Ascending aorta (tissue), 2 donors: Measurements from ENCODE around the gene SESN3. TPM values are rescaled to one million over a fixed set of nuclear protein-coding genes. Genes with fewer than 3 reads are reported as not detected.
A peak's percentile ranks its signal among the peaks of the same experiment; 100 is the strongest.
"Not testable (repeated sequence)": the region's sequence is repeated elsewhere in the genome, so short reads cannot be mapped to it uniquely, and the experiment has no call there.

Source experiments
- DNase-seq, 2 donors: peaks; one replicate each; pipeline ENCODE4 v3.0.0-alpha.2; 2019; ENCODE audit warnings: low spot score in 2 of 2
- H3K27ac ChIP-seq, 2 donors: fragments of 200-600 bp; sonication (generic); one replicate each; pipeline ENCODE4 v1.5.1; 2016 to 2017; ENCODE audit warnings: mild to moderate bottlenecking in 1 of 2
- H3K27me3 ChIP-seq: fragments of 200-600 bp; sonication (generic); one replicate; pipeline ENCODE4 v1.5.1; 2017
- H3K36me3 ChIP-seq, 2 donors: fragments of 200-600 bp; sonication (generic); one replicate each; pipeline ENCODE4 v1.5.1; 2016
- H3K4me1 ChIP-seq, 2 donors: fragments of 200-600 bp; sonication (generic); one replicate each; pipeline ENCODE4 v1.5.1; 2016 to 2017; ENCODE audit warnings: mild to moderate bottlenecking in 1 of 2
- H3K4me3 ChIP-seq, 2 donors: fragments of 200-600 bp; sonication (generic); one replicate each; pipeline ENCODE4 v1.5.1; 2016 to 2017; ENCODE audit warnings: mild to moderate bottlenecking in 1 of 2
- H3K9me3 ChIP-seq, 2 donors: fragments of 200-600 bp; sonication (generic); one replicate each; pipeline ENCODE4 v1.5.1; 2016
- intact Hi-C: fragments of 100-400 bp; cut with DNase I; formaldehyde crosslinking; loops from one replicate; pipeline ENCODE4 v1.15.1; 2023
- total RNA-seq: library from RNA; depleted of rRNA; stranded (reverse); fragments of >200 nt; gene quantifications from one replicate; pipeline ENCODE4 v1.1.0, GENCODE V29; 2016
- TF ChIP-seq, protein P1 (sequence below), 3 experiments: fragments of 200-600 bp in 2 of 3; fragments of 450-650 bp in 1 of 3; sonication (generic) in 2 of 3; IDR thresholded peaks; one replicate each; pipeline ENCODE4 v1.5.1; 2016 to 2019; ENCODE audit warnings: antibody characterized with exemption in 3 of 3, mild to moderate bottlenecking in 1 of 3, moderate library complexity in 1 of 3

Gene SESN3
- total RNA-seq, 1 donor from 2014 or later = 15.1 TPM

DNA sequence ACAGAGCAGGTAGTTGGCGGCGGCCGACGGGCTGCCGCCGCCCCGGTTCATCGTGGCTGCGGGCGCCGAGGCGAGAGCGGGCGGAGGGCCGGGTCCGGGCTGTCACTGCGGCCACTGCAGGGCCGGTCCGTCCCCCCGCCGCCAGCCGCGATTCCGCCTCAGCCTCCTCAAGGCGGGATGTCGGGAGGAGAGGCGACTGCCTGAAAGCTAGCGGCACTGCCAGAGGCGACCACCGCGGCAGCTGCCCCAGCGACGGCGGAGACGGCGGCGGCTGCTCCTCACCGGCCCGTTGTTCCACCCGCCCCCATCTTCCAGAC is 234 bp downstream of the SESN3 start:
- H3K36me3 ChIP-seq = no peaks in the 10 kb centered on the region
- peak overlapping the region; percentile 70 to 94 for H3K4me3 ChIP-seq
- peak overlapping the region; percentile 83 to 87 for H3K27ac ChIP-seq
- TF ChIP-seq, protein P1, sequence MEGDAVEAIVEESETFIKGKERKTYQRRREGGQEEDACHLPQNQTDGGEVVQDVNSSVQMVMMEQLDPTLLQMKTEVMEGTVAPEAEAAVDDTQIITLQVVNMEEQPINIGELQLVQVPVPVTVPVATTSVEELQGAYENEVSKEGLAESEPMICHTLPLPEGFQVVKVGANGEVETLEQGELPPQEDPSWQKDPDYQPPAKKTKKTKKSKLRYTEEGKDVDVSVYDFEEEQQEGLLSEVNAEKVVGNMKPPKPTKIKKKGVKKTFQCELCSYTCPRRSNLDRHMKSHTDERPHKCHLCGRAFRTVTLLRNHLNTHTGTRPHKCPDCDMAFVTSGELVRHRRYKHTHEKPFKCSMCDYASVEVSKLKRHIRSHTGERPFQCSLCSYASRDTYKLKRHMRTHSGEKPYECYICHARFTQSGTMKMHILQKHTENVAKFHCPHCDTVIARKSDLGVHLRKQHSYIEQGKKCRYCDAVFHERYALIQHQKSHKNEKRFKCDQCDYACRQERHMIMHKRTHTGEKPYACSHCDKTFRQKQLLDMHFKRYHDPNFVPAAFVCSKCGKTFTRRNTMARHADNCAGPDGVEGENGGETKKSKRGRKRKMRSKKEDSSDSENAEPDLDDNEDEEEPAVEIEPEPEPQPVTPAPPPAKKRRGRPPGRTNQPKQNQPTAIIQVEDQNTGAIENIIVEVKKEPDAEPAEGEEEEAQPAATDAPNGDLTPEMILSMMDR (IDR thresholded peaks at IDR 0.05) = no peak
- H3K9me3 ChIP-seq = no peaks in the 10 kb centered on the region
- peaks cover 0 to 14% of the 10 kb centered on the region in 2 donors for H3K4me1 ChIP-seq
- intact Hi-C loops = loop anchor here (1.0 to 5.0 kb wide), 12 partner anchors 24 to 559 kb away; partner anchors contain the start of genes CWC15, ENDOD1, FAM76B and KDM4D
- no peak for DNase-seq
- no peaks in the 10 kb centered on the region for H3K27me3 ChIP-seq

GRCh38 chr11:95229993-95230809 is 801 bp downstream of the SESN3 start:
- peak in 1 of 2 donors; percentile 63 for DNase-seq
- H3K27me3 ChIP-seq = no peaks in the 10 kb centered on the region
- H3K4me1 ChIP-seq = peaks cover 0 to 14% of the 10 kb centered on the region in 2 donors
- intact Hi-C loops = loop anchor here (2.0 to 5.0 kb wide), 9 partner anchors 79 to 537 kb away; partner anchors contain the start of genes CWC15, ENDOD1, KDM4D and SRSF8
- TF ChIP-seq, protein P1 (IDR thresholded peaks at IDR 0.05) = no peak
- peak overlapping the region; percentile 83 to 87 for H3K27ac ChIP-seq
- no peaks in the 10 kb centered on the region for H3K36me3 ChIP-seq
- H3K4me3 ChIP-seq = peak overlapping the region; percentile 70 to 94
- no peaks in the 10 kb centered on the region for H3K9me3 ChIP-seq

DNA sequence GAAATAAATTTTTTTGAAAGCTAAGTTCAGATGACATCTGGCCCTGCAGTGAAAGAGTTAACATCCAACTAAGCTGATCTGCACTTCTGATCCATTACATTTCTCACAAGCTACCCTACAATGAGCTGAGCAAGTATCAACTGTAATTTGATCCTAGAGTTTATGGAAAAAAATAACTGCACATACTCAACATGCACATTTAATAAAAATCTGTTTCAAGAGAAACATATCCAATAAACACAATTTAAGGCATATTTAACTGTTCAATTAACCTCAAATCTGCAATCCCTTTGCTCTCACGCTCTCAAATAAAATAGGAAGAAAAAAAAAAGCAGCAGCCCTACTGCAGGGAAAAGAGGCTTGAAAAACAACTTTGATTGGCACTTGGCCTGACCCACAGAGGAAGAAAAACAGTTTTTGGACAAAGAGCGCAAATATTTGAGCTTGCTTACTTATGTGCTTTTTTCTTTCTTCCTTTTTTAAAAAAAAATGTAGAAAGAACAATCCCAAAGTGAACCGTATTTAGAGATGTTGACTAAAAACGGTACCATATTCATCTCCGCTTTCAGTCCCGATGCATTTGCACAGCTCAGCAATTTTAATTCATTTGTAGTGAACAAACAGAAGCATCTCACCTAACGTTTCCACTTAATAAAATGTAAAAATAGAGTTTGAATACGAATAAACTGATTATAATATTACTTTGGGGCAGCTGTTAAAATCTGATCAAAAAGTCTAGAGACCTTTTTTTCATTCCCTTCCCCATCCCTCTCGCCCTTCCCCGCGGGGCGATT is 1.6 kb downstream of the SESN3 start:
- H3K4me1 ChIP-seq = peaks cover 0 to 14% of the 10 kb centered on the region in 2 donors
- no peak overlapping the region for H3K27ac ChIP-seq

DNA sequence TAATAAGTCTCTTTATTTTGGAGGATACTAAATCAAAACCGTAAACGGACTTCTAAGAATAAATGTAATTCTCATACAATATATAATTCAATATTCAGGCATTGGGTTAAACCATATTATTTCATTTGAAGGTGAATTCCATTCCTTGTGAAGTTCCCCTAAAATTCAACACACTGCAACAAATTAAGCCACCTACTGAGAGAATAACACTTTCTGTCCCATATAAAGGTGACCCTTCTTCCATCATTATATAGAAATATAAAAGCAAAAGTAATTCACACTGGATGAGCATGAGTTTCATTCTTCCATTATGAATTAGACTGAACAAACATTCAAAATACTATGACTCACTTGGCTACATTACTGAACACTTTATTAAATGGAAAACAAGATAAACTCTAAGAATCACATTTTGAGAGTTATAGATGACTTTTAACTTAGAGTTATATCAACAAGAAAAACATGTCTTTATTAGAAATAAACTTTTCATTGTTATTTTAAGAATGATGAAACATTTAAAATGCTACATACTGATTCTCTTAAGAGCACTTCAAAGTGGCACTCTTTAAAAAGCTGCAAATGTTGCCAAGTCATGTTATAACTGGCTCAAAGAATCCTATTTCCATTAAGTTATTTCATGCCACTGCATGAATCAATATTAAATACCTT is 2.8 kb downstream of the SESN3 start:
- no peak for DNase-seq
- TF ChIP-seq, protein P1 (IDR thresholded peaks at IDR 0.05) = no peak
- Histone ChIP-seq H3K4me3 (peak overlapping the region in 1 of 2 donors; percentile 94), H3K9me3 (no peaks in the 10 kb centered on the region), H3K4me1 (peaks cover 0 to 12% of the 10 kb centered on the region in 2 donors), H3K27ac (no peak overlapping the region), H3K27me3 (no peaks in the 10 kb centered on the region), H3K36me3 (no peaks in the 10 kb centered on the region)
- intact Hi-C loops = no loop called here

More for the DNA sequence above, 1.6 kb downstream of the SESN3 start:
- intact Hi-C loops = no loop called here
- Histone ChIP-seq H3K36me3 (no peaks in the 10 kb centered on the region), H3K4me3 (peak overlapping the region; percentile 70 to 94), H3K9me3 (no peaks in the 10 kb centered on the region), H3K27me3 (no peaks in the 10 kb centered on the region)
- TF ChIP-seq, protein P1 (IDR thresholded peaks at IDR 0.05) = no peak
- DNase-seq = no peak

DNA sequence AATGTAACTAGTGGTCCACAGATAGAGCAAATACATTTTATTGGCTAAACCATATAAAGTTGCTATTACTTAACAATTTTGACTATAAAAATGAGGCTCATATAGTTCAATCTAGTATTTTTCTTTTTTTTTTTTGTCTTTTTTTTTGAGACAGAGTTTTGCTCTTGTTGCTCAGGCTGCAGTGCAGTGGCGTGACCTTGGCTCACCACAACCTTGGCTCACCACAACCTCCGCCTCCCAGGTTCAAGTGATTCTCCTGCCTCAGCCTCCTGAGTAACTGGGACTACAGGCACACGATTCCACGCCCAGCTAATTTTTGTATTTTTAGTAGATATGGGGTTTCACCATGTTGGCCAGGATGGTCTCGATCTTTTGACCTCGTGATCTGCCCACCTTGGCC is 3.9 kb downstream of the SESN3 start:
- intact Hi-C loops, DNase-seq, H3K4me1 ChIP-seq, H3K27ac ChIP-seq, H3K36me3 ChIP-seq, H3K27me3 ChIP-seq, H3K9me3 ChIP-seq, H3K4me3 ChIP-seq: not testable (repeated sequence)
